HCT116 (cell line): ENCODE measurements around the gene CHCHD3. TPM values are rescaled to one million over a fixed set of nuclear protein-coding genes. Genes with fewer than 3 reads are reported as not detected.

ENCODE experiments used
- ATAC-seq: fragments of 200-7000 bp; cut with Tn5 transposase; 2 replicates; pipeline ENCODE4 v1.9.1; 2020; ENCODE audit warnings: mild to moderate bottlenecking, moderate library complexity
- BruUV-seq: library from RNA; stranded (reverse); fragments of 400-500 nt; replicated peaks from 2 replicates; lab custom pipeline; 2021; lab: Mats Ljungman, UMichigan
- CTCF ChIA-PET: fragments of 300-600 bp; sonication (Branson Sonifier 250); formaldehyde crosslinking; loops from one replicate; lab custom pipeline; 2021; ENCODE audit warnings: antibody characterized with exemption; lab: Charles Lee
- POLR2A ChIA-PET: fragments of 300-600, 350-600 bp; sonication (Branson Sonifier 250); formaldehyde crosslinking; loops from one replicate; lab custom pipeline; 2021; ENCODE audit warnings: antibody characterized with exemption; lab: Charles Lee
- RAD21 ChIA-PET, 2 experiments: fragments of 300-600 bp; sonication (Branson Sonifier 250); formaldehyde crosslinking; loops; one replicate each; lab custom pipeline; 2023; ENCODE audit warnings: low total read pairs in 2 of 2; ENCODE audit not compliant: uncharacterized antibody in 2 of 2, unreplicated experiment in 2 of 2, low non-redundant PET in 1 of 2; lab: Charles Lee
- DNase-seq: peaks from one replicate; pipeline ENCODE4 v3.0.0-alpha.2; 2010; ENCODE audit warnings: low read depth, low spot score
- H2AFZ ChIP-seq: fragments of 200-600 bp; shearing (Covaris generic), sonication (generic); 2 replicates; pipeline ENCODE4 v1.6.1; 2017; ENCODE audit warnings: low read depth, mixed run types, mixed read lengths, antibody characterized with exemption, low read length; ENCODE audit not compliant: poor library complexity, severe bottlenecking
- H3K27ac ChIP-seq: 2 replicates; pipeline ENCODE4 v1.5.1; 2012; ENCODE audit warnings: low read depth, low read length
- H3K27me3 ChIP-seq: fragments of 200-600 bp; sonication (generic); 2 replicates; pipeline ENCODE4 v1.6.1; 2016; ENCODE audit warnings: mixed run types, low read length, mixed read lengths; ENCODE audit not compliant: insufficient read depth
- H3K36me3 ChIP-seq, 2 experiments: fragments of 200-500 bp in 1 of 2; fragments of 200-600 bp in 1 of 2; sonication (Bioruptor generic) in 1 of 2; sonication (generic) in 1 of 2; 2 replicates each; pipeline versions ENCODE4 v1.5.1 to v1.6.1; 2014 to 2016; ENCODE audit warnings: low read length in 2 of 2, inconsistent platforms in 1 of 2, mixed read lengths in 1 of 2, mixed run types in 1 of 2; ENCODE audit not compliant: insufficient read depth in 2 of 2, control insufficient read depth in 1 of 2
- H3K4me1 ChIP-seq, 2 experiments: fragments of 200-600 bp in 1 of 2; sonication (generic) in 1 of 2; 2 replicates each; pipeline versions ENCODE4 v1.5.1 to v1.6.1; 2012 to 2017; ENCODE audit warnings: low read length in 2 of 2, inconsistent platforms in 1 of 2, mild to moderate bottlenecking in 1 of 2, mixed read lengths in 1 of 2, mixed run types in 1 of 2, moderate library complexity in 1 of 2; ENCODE audit not compliant: insufficient read depth in 2 of 2, control insufficient read depth in 1 of 2
- H3K4me2 ChIP-seq: fragments of 200-600 bp; sonication (generic); 2 replicates; pipeline ENCODE4 v1.6.1; 2017; ENCODE audit warnings: mixed run types, low read length, mixed read lengths
- H3K4me3 ChIP-seq, 2 experiments: fragments of 200-600 bp in 1 of 2; sonication (generic) in 1 of 2; replicated peaks in 1 of 2; 2 replicates each; pipeline ENCODE4 v1.5.1; 2011 to 2016; ENCODE audit warnings: low read length in 2 of 2, control low read depth in 1 of 2, low read depth in 1 of 2, mild to moderate bottlenecking in 1 of 2, mixed read lengths in 1 of 2, mixed run types in 1 of 2
- H3K79me2 ChIP-seq: fragments of 200-600 bp; sonication (generic); 2 replicates; pipeline ENCODE4 v1.6.1; 2017; ENCODE audit warnings: mild to moderate bottlenecking, mixed run types, low read length, moderate library complexity, mixed read lengths; ENCODE audit not compliant: insufficient read depth
- H3K9ac ChIP-seq: fragments of 200-600 bp; sonication (generic); 2 replicates; pipeline ENCODE4 v1.6.1; 2016; ENCODE audit warnings: low read length, mixed read lengths
- H3K9me2 ChIP-seq: fragments of 200-600 bp; sonication (generic), shearing (Covaris generic); 2 replicates; pipeline ENCODE4 v1.6.1; 2017; ENCODE audit warnings: mixed run types, mild to moderate bottlenecking, moderate library complexity; ENCODE audit not compliant: insufficient read depth
- H3K9me3 ChIP-seq, 2 experiments: fragments of 200-500 bp in 1 of 2; fragments of 200-600 bp in 1 of 2; sonication (Bioruptor generic) in 1 of 2; sonication (generic) in 1 of 2; 2 replicates each; pipeline ENCODE4 v1.6.1; 2014 to 2017; ENCODE audit warnings: low read length in 2 of 2, mixed read lengths in 2 of 2, inconsistent platforms in 1 of 2, low read depth in 1 of 2, mild to moderate bottlenecking in 1 of 2, mixed run types in 1 of 2, moderate library complexity in 1 of 2; ENCODE audit not compliant: control insufficient read depth in 1 of 2, insufficient read depth in 1 of 2
- H4K20me1 ChIP-seq: fragments of 200-600 bp; sonication (generic), shearing (Covaris generic); 2 replicates; pipeline ENCODE4 v1.6.1; 2017; ENCODE audit warnings: mixed run types, mild to moderate bottlenecking, moderate library complexity; ENCODE audit not compliant: insufficient read depth
- ATF3 ChIP-seq: IDR thresholded peaks from 2 replicates; pipeline ENCODE4 v1.6.1; 2012
- CBX3 ChIP-seq: IDR thresholded peaks from 2 replicates; pipeline ENCODE4 v1.6.1; 2012; ENCODE audit warnings: low read depth
- FOSL1 ChIP-seq: IDR thresholded peaks from 2 replicates; pipeline ENCODE4 v1.6.1; 2012; ENCODE audit warnings: low read depth
- SIN3A ChIP-seq: IDR thresholded peaks from 2 replicates; pipeline ENCODE4 v1.6.1; 2012; ENCODE audit warnings: low read depth
- SP1 ChIP-seq: IDR thresholded peaks from 2 replicates; pipeline ENCODE4 v1.6.1; 2012; ENCODE audit warnings: low read depth
- SRF ChIP-seq: IDR thresholded peaks from 2 replicates; pipeline ENCODE4 v1.6.1; 2012; ENCODE audit warnings: low read depth
- TCF7L2 ChIP-seq: IDR thresholded peaks from 2 replicates; pipeline ENCODE4 v1.7.0; 2011; ENCODE audit warnings: borderline replicate concordance, inconsistent platforms; ENCODE audit not compliant: insufficient read depth, insufficient read length; ENCODE audit errors: extremely low read depth
- YY1 ChIP-seq: IDR thresholded peaks from 2 replicates; pipeline ENCODE4 v1.6.1; 2011; ENCODE audit warnings: low read length, low read depth, moderate library complexity, mild to moderate bottlenecking; ENCODE audit not compliant: insufficient replicate concordance; ENCODE audit errors: extremely low read depth
- intact Hi-C: fragments of 100-400 bp; cut with micrococcal nuclease; formaldehyde crosslinking; loops from 2 replicates; pipeline ENCODE4 v1.10.0; 2022
- total RNA-seq: library from RNA; stranded (reverse); gene quantifications from one replicate; pipeline ENCODE4 v1.2.1, GENCODE V29; 2021; ENCODE audit not compliant: unreplicated experiment
- TF ChIP-seq, protein P1 (sequence below), 3 experiments: fragments of 200-600 bp in 1 of 3; sonication (generic) in 1 of 3; IDR thresholded peaks in 2 of 3; conservative IDR thresholded peaks in 1 of 3; 2 replicates each; pipeline ENCODE4 v1.5.1; 2012 to 2017; ENCODE audit warnings: low read depth in 2 of 3, low read length in 2 of 3, antibody characterized with exemption in 1 of 3, borderline replicate concordance in 1 of 3, control low read depth in 1 of 3, mild to moderate bottlenecking in 1 of 3, mixed read lengths in 1 of 3, mixed run types in 1 of 3, moderate library complexity in 1 of 3; ENCODE audit not compliant: insufficient read depth in 1 of 3
- TF ChIP-seq, protein P2 (sequence below): IDR thresholded peaks from 2 replicates; pipeline ENCODE4 v1.6.1; 2012

CHCHD3 gene
- total RNA-seq, 1 experiment from 2014 or later = 73.5 TPM

DNA sequence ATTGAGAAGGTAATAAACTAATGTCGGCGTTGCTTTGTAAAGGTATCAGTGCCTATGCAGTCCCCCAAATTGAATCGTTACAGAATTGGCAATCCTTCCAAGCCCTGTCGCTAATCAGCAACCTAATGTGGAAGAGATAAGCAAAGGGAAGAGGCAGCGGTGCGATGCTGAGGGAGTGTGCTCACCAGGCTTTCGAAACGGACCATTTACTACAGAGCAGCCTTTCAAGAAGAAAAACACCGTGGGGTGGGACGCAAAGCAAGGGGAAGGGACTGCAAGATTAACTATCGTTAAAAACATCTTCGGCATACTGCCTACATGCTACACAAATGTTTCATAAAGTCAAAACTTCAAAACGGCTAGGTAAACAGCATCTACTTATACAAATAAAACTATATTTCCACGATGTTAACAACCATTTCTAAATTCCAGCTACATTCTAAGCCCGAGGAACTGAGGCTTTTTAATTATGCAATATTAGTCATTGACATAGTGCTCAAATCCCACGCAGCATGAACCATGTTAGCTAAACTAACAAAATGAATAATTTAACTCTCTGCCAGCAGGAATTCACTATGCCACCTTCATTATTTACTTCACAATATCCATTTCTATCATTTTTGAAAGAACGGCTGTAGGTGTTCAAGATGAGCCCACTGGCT, 85.2 kb downstream of the CHCHD3 start:
- no TSS peak for BruUV-seq
- DNase-seq = no peak
- Histone ChIP-seq H3K9me3 (no peaks in the 10 kb centered on the region), H3K36me3 (no peaks in the 10 kb centered on the region), H3K4me2 (no peak overlapping the region), H4K20me1 (peaks cover 14% of the 10 kb centered on the region; the same call in 1 of the 2 replicates), H3K9ac (no peak overlapping the region), H3K9me2 (no peaks in the 10 kb centered on the region), H3K27ac (no peak overlapping the region), H3K27me3 (no peaks in the 10 kb centered on the region), H2AFZ (no peak overlapping the region), H3K4me1 (no peaks in the 10 kb centered on the region)
- POLR2A ChIA-PET = no interaction called here
- RAD21 ChIA-PET = no interaction called here
- CTCF ChIA-PET = no interaction called here
- ATAC-seq = no peak
- intact Hi-C loops = no loop called here
- TF ChIP-seq SRF = no peak
- TF ChIP-seq, protein P1, sequence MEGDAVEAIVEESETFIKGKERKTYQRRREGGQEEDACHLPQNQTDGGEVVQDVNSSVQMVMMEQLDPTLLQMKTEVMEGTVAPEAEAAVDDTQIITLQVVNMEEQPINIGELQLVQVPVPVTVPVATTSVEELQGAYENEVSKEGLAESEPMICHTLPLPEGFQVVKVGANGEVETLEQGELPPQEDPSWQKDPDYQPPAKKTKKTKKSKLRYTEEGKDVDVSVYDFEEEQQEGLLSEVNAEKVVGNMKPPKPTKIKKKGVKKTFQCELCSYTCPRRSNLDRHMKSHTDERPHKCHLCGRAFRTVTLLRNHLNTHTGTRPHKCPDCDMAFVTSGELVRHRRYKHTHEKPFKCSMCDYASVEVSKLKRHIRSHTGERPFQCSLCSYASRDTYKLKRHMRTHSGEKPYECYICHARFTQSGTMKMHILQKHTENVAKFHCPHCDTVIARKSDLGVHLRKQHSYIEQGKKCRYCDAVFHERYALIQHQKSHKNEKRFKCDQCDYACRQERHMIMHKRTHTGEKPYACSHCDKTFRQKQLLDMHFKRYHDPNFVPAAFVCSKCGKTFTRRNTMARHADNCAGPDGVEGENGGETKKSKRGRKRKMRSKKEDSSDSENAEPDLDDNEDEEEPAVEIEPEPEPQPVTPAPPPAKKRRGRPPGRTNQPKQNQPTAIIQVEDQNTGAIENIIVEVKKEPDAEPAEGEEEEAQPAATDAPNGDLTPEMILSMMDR (IDR thresholded peaks at IDR 0.05 in 2 of 3, conservative IDR thresholded peaks at IDR 0.05 in 1 of 3; ENCODE audit: borderline replicate concordance in 1 of 3, insufficient read depth in 1 of 3, low read depth in 2 of 3, low read length in 2 of 3) = no peak
- TF ChIP-seq CBX3 = no peak
- no peak for TF ChIP-seq FOSL1
- no peak for TF ChIP-seq ATF3
- TF ChIP-seq TCF7L2 = no peak
- no peak for TF ChIP-seq SIN3A
- TF ChIP-seq, protein P2, sequence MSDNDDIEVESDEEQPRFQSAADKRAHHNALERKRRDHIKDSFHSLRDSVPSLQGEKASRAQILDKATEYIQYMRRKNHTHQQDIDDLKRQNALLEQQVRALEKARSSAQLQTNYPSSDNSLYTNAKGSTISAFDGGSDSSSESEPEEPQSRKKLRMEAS = no peak
- no peak for TF ChIP-seq SP1
- no peak for TF ChIP-seq YY1
- TF ChIP-seq, all 23 proteins: peak for 0
- Histone ChIP-seq H3K4me3 (no peak overlapping the region), H3K79me2 (peaks cover 92% of the 10 kb centered on the region)
